Gastroesophageal sphincter (tissue), 4 donors: ENCODE results near the gene ITPKA. TPM values are rescaled to one million over a fixed set of nuclear protein-coding genes. Genes with fewer than 3 reads are reported as not detected.

ENCODE experiments used
- ATAC-seq: fragments of 150-250 bp; one replicate; pipeline ENCODE4 v1.9.1; 2016; ENCODE audit warnings: mild to moderate bottlenecking, moderate library complexity
- H3K27ac ChIP-seq, 4 donors: fragments of 200-600 bp; sonication (generic) in 3 of 4; 1 replicate in 3 of 4; 2 replicates in 1 of 4; pipeline ENCODE4 v1.5.1; 2016 to 2019
- H3K27me3 ChIP-seq: fragments of 200-600 bp; sonication (generic); one replicate; pipeline ENCODE4 v1.5.1; 2019
- H3K36me3 ChIP-seq, 2 donors: fragments of 200-600 bp; sonication (generic); one replicate each; pipeline ENCODE4 v1.5.1; 2019; ENCODE audit warnings: control low read depth in 1 of 2
- H3K4me1 ChIP-seq, 3 donors: fragments of 200-600 bp; sonication (generic); 1 replicate in 2 of 3; 2 replicates in 1 of 3; pipeline ENCODE4 v1.5.1; 2016 to 2019; ENCODE audit warnings: control low read depth in 2 of 3
- H3K4me3 ChIP-seq, 2 donors: fragments of 200-600 bp; sonication (generic); one replicate each; pipeline ENCODE4 v1.5.1; 2019; ENCODE audit warnings: mild to moderate bottlenecking in 1 of 2, moderate library complexity in 1 of 2
- H3K9me3 ChIP-seq, 3 donors: fragments of 200-600 bp; sonication (generic); one replicate each; pipeline ENCODE4 v1.5.1; 2017 to 2019; ENCODE audit warnings: control low read depth in 2 of 3
- CTCF ChIP-seq, 4 experiments: fragments of 200-600 bp in 2 of 4; fragments of 450-650 bp in 2 of 4; sonication (generic) in 1 of 4; IDR thresholded peaks; one replicate each; pipeline ENCODE4 v1.5.1; 2017 to 2019; ENCODE audit warnings: antibody characterized with exemption in 4 of 4, mild to moderate bottlenecking in 2 of 4, moderate library complexity in 2 of 4
- EP300 ChIP-seq: sonication (generic); formaldehyde crosslinking; IDR thresholded peaks from one replicate; pipeline ENCODE4 v1.6.1; 2017; ENCODE audit warnings: antibody characterized with exemption, mild to moderate bottlenecking
- POLR2A ChIP-seq, 2 donors: fragments of 450-650 bp; IDR thresholded peaks; one replicate each; pipeline ENCODE4 v1.6.1; 2017; ENCODE audit warnings: antibody characterized with exemption in 2 of 2, mild to moderate bottlenecking in 2 of 2, moderate library complexity in 1 of 2
- POLR2AphosphoS5 ChIP-seq: sonication (generic); formaldehyde crosslinking; IDR thresholded peaks from one replicate; pipeline ENCODE4 v1.6.1; 2017; ENCODE audit warnings: antibody characterized with exemption
- WGBS, 2 donors: methylation state at CpG; one replicate each; pipeline ENCODE4 v1.1.5; 2018; ENCODE audit warnings: low coverage in 1 of 2; 5-methylcytosine and 5-hydroxymethylcytosine counted together
- total RNA-seq, 4 donors: library from RNA; depleted of rRNA; stranded (reverse); fragments of >200 nt; gene quantifications; one replicate each; pipeline ENCODE4 v1.1.0, GENCODE V29; 2016

Gene ITPKA
- total RNA-seq, 4 donors from 2014 or later: 0.85 to 1.2 (median 0.94) TPM; not detected in 1

DNA sequence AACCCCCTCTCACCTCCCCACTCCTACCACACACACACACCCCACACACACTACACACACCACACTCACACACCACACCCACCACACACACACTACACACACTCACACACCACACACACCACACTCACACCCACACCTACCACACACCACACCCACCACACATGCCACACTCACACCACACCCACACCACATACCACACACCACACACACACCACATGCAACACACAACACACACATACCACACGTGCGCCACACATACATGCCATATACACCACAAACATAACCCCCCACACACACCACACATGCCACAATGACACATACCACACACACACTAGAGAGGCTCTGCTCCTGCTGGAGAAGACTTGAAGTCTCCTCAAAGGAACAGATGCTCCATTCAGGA lies 5.9 kb upstream of the ITPKA start:
- Histone ChIP-seq H3K9me3 (no peaks in the 10 kb centered on the region), H3K27ac (no peak overlapping the region), H3K36me3 (peaks cover 0 to 16% of the 10 kb centered on the region in 2 donors), H3K4me3 (no peak overlapping the region), H3K4me1 (peaks cover 0 to 12% (median 6%) of the 10 kb centered on the region in 3 donors), H3K27me3 (peaks cover 35% of the 10 kb centered on the region)
- TF ChIP-seq POLR2AphosphoS5: no peak
- ATAC-seq: no peak
- WGBS, 2 donors: 92 to 100% methylated on average over 1 to 2 of the region's 2 CpGs

GRCh38 chr15:41489641-41490040 lies 4.0 kb upstream of the ITPKA start:
- Histone ChIP-seq H3K4me3 (no peak overlapping the region), H3K36me3 (no peaks in the 10 kb centered on the region), H3K4me1 (peaks cover 0 to 28% (median 15%) of the 10 kb centered on the region in 3 donors), H3K9me3 (no peaks in the 10 kb centered on the region), H3K27me3 (peaks cover 45% of the 10 kb centered on the region), H3K27ac (no peak overlapping the region)
- TF ChIP-seq CTCF (IDR thresholded peaks at IDR 0.05): no peak
- no peak for TF ChIP-seq POLR2A (IDR thresholded peaks at IDR 0.05)
- no peak for TF ChIP-seq POLR2AphosphoS5
- no peak for TF ChIP-seq EP300
- no peak for ATAC-seq
- WGBS, 2 donors: 96 to 100% methylated on average over 2 of the region's 2 CpGs

- WGBS, 2 donors: 10 to 50% methylated on average over 2 of the region's 4 CpGs
- Histone ChIP-seq H3K36me3 (no peaks in the 10 kb centered on the region), H3K27me3 (peaks cover 51% of the 10 kb centered on the region)
Measured at GRCh38 chr15:41490355-41490754, 3.3 kb upstream of the ITPKA start.

DNA sequence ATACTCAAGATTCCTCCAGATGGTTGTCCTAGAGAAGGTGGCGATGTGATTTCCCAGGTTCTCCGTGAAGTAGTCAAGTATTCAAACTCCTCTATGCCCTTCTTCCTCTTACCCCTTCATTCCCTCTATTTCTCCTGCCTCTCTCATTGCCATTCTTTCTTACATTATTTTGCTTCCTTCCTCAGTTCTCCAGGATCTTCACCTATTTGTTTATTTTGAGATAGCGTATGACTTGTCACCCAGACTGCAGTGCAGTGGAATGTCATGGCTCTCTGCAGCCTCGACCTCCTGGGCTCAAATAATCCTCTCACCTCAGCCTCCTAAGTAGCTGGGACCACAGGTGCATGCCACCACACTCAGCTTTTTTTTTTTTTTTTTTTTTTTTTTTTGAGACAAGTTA lies 1.8 kb upstream of the ITPKA start:
- Histone ChIP-seq H3K27me3 (peaks cover 44% of the 10 kb centered on the region), H3K36me3 (no peaks in the 10 kb centered on the region), H3K27ac (no peak overlapping the region), H3K4me1 (peaks cover 0 to 45% (median 22%) of the 10 kb centered on the region in 3 donors), H3K4me3 (no peak overlapping the region), H3K9me3 (no peaks in the 10 kb centered on the region)
- 80 to 88% methylated on average over 1 to 4 of the region's 4 CpGs for WGBS, 2 donors
- TF ChIP-seq EP300 (no peak), POLR2AphosphoS5 (no peak), CTCF (IDR thresholded peaks at IDR 0.05) (no peak), POLR2A (IDR thresholded peaks at IDR 0.05) (no peak)
- ATAC-seq: no peak

More at GRCh38 chr15:41490355-41490754, 3.3 kb upstream of the ITPKA start:
- peaks cover 0 to 35% (median 22%) of the 10 kb centered on the region in 3 donors for H3K4me1 ChIP-seq
- ATAC-seq: no peak
- no peak overlapping the region for H3K27ac ChIP-seq
- no peak for TF ChIP-seq POLR2AphosphoS5
- no peak for TF ChIP-seq POLR2A (IDR thresholded peaks at IDR 0.05)
- no peak for TF ChIP-seq CTCF (IDR thresholded peaks at IDR 0.05)
- TF ChIP-seq EP300: no peak
- no peaks in the 10 kb centered on the region for H3K9me3 ChIP-seq
- no peak overlapping the region for H3K4me3 ChIP-seq

DNA sequence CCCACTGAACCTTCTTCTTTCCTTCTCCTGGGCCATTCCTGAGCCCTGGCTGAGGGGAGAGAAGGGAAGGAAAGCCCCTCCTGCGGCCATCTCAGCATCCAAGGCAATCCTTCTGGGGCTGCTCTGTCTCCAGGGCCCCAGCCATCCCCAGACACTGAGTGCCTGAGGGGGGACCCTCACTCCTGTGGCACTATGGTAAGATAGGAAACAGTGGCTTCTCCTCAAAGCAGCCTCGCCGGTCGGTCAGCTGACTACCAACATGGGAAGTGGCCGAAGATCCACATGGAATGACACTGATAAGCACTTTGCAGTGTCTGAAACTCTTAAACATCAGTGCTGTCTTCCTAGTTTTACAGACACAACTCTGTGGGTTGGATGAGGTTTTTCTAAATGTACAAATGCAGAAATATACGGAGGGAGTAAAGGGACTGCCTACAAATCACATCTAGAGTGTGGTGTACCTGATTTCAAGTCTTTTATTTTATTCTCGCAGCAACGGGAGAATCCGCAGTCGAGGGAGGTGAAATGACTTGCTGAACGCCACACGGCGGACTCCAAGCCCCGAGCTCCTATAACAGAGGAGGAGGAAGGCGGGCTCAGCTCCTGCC lies 973 bp upstream of the ITPKA start:
- no peaks in the 10 kb centered on the region for H3K36me3 ChIP-seq
- peaks cover 0 to 45% (median 22%) of the 10 kb centered on the region in 3 donors for H3K4me1 ChIP-seq
- no peak for ATAC-seq
- peak overlapping the region; percentile 43 to 66 for H3K4me3 ChIP-seq
- peaks cover 44% of the 10 kb centered on the region for H3K27me3 ChIP-seq
- peak overlapping the region in 3 of 4 donors; percentile 44 to 72 (median 68) for H3K27ac ChIP-seq
- no peaks in the 10 kb centered on the region for H3K9me3 ChIP-seq
- WGBS, 2 donors: 0% methylated on average over 4 to 8 of the region's 15 CpGs
- TF ChIP-seq CTCF (IDR thresholded peaks at IDR 0.05): no peak
- TF ChIP-seq EP300: no peak
- TF ChIP-seq POLR2AphosphoS5: no peak
- no peak for TF ChIP-seq POLR2A (IDR thresholded peaks at IDR 0.05)
